CD4-positive, alpha-beta T cell treated with Interleukin-12 subunit alpha and Interleukin-12 subunit beta, for 1 hour (primary cell): ENCODE results near the gene CYP2R1.
A peak's percentile ranks its signal among the peaks of the same experiment; 100 is the strongest.

Experiments used
- DNase-seq: peaks from one replicate; pipeline ENCODE4 v3.0.0-alpha.2; 2020

CYP2R1 gene, protein sequence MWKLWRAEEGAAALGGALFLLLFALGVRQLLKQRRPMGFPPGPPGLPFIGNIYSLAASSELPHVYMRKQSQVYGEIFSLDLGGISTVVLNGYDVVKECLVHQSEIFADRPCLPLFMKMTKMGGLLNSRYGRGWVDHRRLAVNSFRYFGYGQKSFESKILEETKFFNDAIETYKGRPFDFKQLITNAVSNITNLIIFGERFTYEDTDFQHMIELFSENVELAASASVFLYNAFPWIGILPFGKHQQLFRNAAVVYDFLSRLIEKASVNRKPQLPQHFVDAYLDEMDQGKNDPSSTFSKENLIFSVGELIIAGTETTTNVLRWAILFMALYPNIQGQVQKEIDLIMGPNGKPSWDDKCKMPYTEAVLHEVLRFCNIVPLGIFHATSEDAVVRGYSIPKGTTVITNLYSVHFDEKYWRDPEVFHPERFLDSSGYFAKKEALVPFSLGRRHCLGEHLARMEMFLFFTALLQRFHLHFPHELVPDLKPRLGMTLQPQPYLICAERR

DNA sequence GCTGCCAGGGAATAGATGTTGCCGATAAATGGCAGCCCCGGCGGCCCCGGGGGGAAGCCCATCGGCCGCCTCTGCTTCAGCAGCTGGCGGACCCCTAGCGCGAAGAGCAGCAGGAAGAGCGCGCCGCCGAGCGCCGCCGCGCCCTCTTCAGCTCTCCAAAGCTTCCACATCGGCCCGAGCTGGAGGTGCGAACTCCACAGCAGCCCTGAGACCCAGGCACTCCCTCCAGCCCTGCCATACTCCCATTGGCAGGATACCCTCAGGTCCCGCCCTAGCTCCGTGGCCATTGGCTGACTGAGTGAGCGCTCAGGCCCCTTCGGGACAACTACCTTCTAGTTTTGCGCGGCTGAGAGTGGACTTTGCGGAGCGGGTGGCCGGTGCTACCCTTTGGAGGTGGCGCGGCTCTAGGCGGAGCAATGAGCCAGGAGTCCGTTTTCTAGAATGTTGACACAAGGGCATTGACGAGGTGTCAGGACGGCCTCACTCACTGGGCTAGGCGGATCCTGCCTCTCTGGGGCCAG lies at the start of gene CYP2R1:
Gene CYP2R1 (minus strand): TSS at position 196 of the 521 bp plus-strand sequence. CDS start 26 bp downstream, at position 170.
- DNase-seq, result peak; percentile 95

DNA sequence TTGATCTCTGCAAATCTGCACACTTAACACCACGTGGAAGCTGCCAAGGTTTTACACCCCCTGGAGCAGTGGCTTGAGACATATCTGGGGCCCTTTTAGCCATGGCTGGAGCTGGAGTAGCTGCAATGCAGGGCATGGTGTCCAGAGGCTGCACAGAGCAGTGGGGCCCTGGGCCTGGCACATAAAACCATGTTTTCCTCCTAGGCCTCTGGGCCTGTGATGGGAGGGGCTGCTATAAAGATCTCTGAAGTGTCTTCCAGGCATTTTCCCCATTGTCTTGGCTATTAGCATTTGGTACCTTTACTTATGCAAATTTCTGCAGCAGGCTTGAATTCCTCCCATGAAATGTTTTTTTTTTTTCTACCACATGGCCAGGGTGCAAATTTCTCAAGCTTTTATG lies 46.9 kb upstream of the CYP2R1 start:
- DNase-seq, result no peak

DNA sequence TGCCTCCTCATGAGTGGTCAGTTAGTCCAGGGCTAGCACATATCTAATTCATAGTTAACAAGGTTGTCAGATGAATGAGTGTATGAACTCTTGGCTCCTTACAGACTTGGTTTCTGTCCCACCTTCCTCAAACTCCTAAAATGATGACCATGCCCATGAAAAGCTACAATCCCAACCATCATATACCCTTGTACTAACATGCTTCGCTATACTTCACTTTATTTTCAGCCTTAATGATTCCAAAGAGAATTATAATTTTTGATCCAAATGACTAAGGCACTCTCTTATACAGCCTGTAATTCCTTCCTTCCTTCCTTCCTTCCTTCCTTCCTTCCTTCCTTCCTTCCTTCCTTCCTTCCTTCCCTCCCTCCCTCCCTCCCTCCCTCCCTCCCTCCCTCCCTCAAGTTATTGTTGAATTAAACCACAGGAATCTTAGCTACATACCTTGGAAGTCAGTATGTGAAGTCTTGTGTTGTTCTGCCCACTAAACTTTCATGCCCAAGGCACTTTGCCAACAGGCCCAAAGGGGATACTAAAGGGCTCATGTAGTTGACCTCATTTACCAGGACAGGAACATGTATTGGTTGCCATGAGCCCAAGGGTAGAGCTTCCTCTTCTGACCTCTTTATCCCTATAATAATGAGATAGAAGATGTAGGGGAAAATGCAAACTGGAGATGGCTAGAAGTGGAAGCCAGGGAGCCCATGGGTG lies 42.8 kb upstream of the CYP2R1 start:
- no peak for DNase-seq

DNA sequence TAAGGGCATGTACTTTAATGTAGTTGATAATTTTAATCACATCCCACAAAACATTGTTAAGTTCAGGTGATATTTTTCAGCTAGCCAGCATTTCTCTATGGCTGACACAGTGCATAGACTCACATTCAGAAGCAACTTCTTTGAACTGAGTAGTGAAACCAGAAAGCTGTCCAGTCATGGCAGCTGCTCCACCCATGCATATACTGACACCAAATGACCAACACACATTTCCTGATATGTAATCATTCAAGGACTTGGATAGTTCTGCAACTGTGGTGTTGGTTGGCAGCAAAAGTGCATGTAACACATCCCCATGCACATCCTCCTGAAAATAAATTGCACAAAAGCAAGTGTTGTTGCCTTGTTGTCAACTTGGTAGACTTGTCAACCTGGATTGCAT lies 40.4 kb upstream of the CYP2R1 start:
- no peak for DNase-seq

DNA sequence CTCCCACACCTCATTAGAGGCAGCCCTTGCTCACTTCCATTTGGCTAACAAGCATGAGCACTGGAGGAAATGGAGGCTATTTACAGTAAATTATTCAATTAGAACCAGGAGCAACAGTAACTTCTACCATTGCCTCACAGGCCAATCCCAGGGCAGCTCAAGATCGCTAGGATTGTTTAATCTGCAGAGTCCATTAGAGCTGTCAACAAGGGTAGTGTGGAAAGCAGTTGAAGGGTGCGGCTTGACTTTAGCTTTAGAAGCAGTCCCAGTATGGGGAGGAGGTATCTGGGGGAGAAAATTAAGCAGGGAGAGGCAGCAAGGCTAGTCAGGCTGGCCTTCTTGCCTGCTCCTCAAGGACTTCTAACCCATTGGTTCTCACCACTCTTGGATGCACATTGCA lies 38.3 kb upstream of the CYP2R1 start:
- no peak for DNase-seq

DNA sequence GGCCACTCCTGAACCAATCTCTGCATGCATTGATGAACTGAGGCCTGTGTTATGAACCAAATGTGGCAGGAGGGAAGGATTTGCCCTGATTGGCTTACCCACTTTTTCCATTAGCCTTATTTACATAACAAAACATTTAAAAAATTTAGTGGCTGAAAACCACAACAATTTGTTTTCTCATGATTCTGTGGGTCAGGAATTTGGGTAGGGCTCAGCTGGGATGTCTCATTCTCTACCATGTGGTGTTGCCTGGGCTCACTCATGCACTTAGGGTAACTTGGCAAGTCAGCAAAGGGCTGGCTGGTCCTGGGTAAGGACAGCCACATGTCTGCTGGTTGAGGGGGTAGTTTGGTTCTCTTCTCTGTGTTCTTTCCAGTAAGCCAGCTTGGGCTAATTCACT lies 35.1 kb upstream of the CYP2R1 start:
- DNase-seq, result no peak

DNA sequence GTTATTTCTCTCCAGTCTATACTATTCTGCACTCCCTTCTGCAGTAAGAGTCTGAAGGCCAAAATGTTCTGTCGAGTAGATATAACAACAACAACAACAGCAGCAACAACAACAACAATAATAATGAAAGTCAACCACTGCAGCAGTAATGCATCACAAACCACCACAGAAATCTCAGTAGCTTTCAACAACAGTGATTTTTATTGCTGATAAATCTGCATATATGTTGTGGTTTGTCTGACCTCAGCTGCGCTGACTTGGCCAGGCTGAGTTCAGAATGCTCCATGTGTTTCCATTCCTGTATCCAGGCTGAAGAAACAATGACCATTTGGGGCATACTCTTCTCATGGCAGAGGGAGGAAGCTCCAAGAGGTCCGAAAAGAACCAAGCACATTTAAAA lies 32.3 kb upstream of the CYP2R1 start:
- DNase-seq, result no peak

DNA sequence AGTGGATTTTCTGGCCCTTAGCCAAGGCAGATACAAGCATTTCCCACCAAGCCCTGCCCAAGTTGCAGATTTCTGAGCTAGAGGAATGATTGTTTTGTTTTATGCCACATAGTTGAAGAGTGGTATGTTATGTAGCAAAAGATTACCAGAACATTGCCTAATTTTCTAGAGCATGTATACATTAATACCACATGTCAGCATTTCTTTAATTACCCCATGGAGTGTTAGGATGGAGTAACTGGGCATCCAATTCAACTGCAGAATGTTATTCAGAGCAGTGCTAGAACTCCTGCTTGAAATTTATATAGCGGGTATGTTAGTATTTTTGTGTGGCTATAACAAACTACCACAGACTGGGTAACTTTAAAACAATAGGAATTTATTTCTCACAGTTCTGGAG lies 24.4 kb upstream of the CYP2R1 start:
- DNase-seq, result no peak

DNA sequence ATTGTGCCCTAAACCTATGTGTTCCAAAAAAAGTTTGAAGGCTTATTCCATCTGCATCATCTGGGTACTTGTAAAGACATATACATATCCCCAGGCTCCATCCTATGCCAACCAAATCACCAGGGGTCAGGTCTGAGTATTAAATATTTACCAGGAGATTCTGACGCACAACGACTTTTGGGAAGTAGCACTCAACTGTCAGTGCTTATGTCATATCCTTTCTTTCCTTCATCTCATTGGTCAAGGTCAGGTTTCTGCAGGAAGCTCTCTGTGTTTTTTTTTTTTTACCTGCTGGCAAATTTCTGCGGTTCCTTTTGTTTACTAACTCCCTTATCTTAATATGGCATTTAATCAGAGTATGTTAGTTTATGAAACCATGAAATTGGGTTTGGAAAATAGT lies 22.5 kb upstream of the CYP2R1 start:
- no peak for DNase-seq

DNA sequence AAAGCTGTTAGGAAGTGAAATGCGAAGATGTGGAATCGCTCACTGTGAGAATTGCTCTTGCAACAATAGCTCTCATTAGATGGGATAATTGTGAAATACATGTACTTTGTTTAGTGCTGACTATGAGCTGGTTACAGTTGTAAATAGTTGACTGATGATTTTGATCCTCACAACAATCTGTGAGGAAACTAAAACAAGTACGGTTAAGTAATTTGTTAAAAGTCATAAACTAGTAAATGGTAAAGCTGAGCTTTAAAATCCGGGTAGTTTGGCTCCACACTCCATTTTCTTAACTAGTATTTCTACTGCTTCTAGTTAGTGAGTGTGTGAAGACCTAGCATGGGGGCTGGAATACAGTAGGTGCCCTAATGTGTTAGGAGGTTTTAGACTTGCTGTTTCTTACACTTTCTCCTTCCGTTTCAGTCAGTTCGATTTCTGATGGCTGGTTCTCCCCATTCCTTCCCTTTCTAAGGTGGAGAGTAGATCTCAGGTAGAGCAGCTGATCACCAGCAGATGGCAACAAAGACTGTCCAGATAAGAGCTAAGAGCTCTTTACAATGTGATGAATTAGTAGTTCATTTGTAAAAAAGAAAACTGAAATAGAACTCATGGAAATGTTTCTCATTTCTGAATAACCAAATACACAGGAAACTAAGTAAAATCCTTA lies 16.3 kb upstream of the CYP2R1 start:
- DNase-seq, result peak; percentile 51

DNA sequence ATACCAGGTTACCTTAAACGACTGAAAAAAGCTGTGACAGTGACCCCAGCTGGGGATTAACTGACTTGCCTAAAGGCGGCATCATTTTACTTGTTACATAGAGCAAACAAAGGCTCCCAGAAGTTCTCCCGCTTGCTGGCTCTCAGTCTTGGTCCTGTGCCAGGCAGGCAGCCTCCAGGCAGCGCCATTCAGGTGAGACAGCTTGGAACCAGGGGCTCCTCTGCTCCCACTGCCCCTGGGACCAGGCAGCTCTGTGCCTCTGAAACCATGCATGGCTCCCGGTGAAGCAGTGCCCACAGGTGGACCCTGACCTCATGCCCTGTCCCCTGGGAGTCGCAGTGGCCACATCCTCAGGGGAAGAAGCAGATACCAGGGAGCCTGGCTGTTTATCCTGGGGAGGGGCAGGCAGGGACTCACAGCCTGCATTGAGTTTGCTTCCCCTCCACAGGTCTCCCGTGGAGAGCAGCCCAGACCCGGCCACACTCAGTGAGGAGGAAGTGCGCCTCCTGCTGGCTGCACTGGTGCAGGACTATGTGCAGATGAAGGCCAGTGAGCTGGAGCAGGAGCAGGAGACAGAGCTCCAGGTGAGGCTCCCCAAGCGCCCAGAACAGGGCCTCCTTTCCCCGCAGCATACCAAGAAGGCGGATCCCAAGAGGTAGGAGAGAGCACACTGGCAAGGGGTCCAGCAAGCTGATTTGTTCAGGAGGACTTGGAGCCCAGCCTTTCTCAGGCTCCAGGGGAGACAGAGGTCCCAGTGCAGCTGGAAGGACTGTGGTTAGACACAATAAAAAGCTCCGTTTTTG lies 15.6 kb upstream of the CYP2R1 start:
- DNase-seq, result peak; percentile 86

DNA sequence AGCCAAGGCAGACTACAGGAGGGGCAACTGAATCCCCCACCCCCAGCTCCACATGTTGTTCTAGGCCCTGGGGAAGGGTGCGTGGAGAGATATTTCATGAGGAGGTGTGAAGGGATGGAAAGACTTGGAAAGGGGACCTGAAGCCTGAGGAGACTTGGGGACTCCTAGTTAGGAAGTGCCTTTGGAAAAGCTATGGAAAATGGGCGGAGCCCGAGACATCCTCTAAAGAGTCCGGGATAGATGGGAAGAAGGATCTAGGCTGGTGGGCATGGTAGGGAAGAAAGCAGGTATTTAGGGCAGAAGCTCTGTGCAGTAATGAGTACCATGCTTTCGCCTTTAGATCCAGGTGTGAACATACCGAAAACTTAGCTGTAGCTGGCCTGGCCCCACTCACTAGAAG lies 15.0 kb upstream of the CYP2R1 start:
- no peak for DNase-seq

DNA sequence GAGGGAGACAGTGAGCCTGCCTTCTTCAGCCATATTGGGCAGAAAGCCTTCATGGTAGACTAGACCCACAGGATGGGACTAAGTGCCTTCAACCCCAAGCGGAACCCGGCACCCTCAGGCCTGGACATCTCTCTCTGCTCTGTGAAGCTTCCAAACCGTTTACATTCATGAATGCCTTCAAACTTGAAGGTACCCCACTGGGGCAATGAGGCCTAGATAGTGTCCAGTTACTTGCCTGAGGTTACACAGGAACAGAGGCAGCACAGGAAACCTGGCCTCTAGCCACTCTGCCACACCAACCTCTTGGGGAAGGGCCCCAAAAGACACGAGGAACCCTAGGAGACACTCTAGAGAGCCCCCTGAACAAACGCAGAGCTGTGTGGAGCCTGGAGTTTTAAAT lies 14.5 kb upstream of the CYP2R1 start:
- DNase-seq, result no peak

DNA sequence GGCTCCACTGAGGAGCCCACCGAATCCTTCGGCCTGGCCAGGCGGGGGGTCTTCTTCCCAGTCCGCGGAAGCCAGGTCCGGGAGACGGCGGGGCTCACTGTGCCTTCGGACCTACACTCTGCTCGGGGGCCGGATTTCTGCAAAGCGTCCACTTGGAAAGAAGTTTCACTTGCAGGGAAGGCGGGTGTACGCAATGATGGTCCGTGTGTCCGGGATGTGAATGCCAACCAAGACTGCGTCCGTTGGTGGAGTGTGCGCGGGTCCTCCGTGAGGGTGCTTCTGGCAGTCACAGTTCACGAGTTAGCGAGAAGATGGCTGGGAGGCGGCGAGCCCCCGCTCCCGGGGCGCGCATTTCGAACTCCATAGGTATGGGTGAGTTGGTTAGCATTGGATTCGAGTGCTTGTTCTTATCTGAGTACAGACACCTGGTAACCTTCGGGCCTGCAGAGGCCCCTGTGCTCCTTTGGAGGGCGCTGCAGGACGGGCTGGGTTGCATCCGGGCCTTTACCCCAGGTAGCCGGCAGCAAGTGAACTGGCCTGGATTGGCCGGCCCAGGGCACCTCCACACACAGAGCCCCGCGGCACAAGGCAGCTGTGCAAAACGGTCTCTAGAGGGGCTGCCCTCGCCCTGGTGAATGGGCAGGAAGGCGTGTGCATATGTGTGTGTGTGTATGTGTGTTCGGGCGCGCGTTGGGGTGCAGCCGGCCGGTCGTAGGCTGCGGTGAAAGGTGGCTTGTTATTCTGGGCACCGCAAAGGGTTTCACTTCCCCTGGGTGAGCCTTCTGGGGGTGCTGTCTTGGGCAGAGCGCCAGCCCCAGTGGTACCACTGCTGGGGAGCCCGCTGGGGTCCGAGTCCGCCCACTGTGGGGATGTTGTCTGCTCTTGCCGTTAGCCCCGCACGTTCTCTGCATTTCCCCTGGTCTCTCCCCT lies 13.3 kb upstream of the CYP2R1 start:
- DNase-seq, result peak; percentile 81

DNA sequence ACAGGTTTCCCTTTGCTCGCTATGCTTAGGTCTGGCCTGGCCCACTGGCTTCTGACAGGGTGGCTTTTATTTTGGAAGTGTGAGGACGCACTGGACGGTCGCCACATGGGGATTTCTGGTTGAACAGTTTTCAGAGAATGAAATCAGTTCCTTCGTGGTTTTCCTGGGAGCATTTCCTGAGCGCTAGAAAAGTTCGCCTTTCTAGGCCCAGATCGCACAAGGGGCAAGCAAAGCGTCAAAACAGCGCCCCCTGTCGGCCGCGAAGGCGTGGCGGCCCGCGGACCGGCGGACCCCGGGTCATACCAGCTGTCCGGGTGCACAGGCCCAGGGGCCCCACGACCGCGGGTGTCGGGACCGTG lies 12.7 kb upstream of the CYP2R1 start:
- DNase-seq, result peak; percentile 83

DNA sequence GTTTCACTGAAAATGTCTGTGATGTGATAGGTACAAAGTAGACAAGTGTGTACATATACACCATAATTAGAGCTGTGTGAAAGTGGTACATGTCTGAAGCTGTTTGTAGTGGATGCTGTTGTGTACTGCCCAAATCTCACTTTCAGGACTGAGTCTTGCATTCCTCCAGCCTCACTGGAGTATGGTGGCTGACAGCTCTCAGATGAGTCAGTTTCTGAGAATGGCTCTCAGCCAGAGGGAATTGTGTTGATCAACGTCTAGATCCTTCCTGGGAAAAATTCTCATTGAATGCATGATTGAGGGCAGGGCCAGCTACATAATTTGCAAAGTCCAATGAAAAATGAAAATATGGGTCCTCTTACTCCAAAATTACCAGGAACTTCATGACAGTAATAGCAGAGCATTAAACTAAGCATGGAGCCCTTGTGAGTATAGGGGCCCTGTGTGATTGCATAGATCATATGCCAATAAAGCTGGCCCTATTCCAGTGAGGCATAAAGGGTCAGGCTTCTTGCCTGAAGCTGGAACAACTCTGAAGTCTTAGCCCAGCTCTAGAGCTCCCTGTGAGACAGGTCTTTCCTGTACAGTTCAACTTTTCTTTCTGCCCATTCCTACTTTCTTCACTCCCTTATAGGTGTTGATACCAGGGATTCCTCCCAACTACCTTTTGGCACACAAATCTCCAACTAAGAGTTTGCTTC lies 10.8 kb upstream of the CYP2R1 start:
- no peak for DNase-seq

DNA sequence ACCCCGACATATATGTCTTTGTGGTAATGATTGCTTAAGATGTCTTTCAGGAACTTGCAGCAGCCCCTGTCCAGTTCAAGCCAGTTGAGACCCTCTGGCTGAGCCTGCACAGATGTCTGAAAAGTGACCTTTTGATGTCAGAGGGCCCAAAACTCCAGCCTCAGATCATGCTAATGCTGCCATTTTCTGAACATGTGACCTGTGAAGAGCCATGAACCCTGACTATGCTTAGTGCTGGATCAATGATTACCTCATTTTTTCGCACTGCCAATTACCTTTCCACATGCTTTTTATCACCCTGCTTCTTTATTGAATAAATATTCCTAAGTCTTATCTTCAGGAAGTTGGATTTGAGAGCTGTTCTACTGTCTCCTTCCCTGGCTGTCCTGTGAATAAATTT lies 6.9 kb upstream of the CYP2R1 start:
- no peak for DNase-seq

DNA sequence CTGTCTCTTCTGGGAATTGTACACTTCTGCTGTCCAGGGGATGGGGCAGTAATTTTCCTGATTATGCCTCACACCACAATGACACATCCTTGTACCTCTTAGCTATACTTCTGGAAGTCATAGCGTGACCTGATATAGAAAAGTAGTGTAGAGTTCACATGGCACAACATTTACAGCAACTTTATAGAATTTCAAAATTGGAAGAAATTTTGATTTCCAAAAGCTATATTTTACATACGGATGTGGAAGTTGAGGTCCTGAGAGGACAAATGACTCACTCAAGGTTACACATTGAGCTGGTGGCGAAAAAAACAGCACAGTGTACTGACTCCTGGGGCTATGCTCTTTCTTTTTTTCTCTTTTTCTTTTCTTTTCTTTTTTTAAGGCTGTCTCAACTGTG lies 6.3 kb upstream of the CYP2R1 start:
- no peak for DNase-seq

DNA sequence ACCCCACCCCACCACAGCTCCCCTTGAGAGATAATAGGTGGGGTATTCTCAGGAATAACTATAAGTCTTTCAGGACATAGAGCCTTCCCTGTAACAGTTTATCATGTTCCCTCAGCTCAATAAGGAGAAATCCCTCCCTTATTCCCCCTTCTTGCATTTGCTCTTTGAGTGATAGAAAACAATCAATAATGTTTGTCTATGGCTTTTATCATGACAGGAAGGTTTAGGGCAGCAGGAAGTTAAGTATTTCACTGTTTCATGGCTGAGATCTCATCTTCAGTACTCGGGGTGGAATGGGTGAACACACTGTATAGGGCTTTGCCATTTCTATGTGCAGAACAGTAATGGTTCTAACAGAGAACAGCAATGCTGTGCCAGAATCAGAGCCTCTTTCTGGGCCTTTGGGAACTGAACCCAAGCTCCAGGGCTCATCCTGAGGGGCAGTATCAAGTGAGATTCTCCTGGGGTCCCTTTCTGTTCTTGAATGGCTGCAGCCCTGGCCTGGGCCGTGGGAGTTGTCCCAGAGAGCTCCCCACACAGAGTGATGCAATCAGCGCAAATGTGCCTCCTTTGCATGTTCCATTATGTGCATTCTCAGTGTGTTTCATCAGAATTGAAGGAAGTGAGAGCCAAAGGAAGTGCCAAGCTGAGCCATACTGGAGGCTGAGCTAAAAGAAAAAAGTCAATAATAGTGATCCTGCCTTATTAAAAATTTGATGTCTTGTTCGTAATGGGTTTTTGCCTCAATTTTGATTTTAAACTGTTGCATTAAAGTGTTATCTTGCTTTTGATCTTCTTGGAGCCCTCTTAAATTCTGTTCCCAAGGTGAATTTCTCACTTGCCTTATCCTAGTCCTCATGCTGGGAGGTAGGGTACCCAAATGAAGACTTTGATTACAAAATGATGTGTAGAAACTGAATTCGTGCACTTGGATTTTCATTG lies 2.9 kb upstream of the CYP2R1 start:
- no peak for DNase-seq

DNA sequence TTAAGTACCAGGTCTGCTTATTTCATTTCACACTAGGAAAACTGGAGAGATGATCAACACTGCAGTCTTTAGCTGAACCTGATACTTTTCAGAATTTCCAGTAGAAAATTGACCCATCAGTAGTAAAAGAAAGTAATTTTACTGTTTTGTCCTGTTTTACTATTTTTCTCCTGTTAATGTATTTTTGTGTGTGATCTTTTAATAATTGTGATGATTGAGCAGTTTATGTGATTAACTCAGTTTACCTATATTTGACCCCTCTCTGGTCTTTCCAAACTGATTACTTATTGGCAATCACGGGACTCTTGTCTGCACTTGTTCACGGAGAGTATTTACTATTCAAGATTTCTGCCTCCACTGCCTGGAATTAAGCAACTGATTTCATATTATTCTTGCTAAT lies 546 bp upstream of the CYP2R1 start:
- no peak for DNase-seq
